Cardiac fibroblast (primary cell): ENCODE results near the gene SLC25A13.

Source experiments
- DNase-seq, 2 donors: peaks; one replicate each; pipeline versions ENCODE4 v3.0.0 to v3.0.0-alpha.2; 2010; ENCODE audit warnings: low read depth in 2 of 2
- H3K4me3 ChIP-seq, 2 donors: replicated peaks in 1 of 2; 1 replicate in 1 of 2; 2 replicates in 1 of 2; pipeline ENCODE4 v1.5.1; 2011; ENCODE audit warnings: low read depth in 2 of 2, low read length in 2 of 2, mild to moderate bottlenecking in 2 of 2, moderate library complexity in 1 of 2
- CTCF ChIP-seq: IDR thresholded peaks from one replicate; pipeline ENCODE4 v1.5.1; 2011; ENCODE audit warnings: low read depth, mild to moderate bottlenecking, low read length, inconsistent platforms

SLC25A13 gene

DNA sequence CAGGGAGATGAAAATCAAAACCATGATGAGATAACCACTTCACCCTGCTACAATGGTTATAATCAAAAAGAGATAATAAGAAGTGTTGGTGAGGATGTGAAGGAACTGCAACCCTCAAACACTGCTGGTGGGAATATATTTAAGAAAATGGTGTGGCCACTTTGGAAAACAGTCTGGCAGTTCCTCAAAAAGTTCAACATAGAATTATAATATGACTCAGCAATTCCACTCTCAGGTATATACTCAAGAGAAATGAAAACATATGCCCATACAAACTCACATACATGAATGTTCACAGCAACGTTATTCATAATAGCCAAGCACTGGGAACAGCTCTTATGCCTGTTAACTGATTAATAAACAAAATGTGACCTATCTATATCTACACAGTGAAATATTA lies 104.8 kb downstream of the SLC25A13 start:
- no peak for TF ChIP-seq CTCF
- no peak overlapping the region for H3K4me3 ChIP-seq
- DNase-seq: no peak

DNA sequence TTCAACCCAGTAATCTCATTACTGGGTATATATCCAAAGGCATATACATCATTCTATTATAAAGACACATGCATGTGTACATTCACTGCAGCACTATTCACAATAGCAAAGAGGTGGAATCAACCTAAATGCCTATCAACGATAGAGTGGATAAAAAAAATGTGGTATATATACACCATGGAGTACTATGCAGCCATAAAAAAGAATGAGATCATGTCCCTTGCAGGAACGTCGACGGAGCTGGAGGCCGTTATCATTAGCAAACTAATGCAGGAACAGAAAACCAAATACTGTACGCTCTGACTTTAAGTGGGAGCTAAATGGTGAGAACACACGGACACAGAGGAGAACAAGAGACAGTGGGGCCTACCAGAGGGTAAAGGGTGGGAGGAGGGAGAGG lies 105.5 kb downstream of the SLC25A13 start:
- TF ChIP-seq CTCF: no peak
- no peak for DNase-seq
- no peak overlapping the region for H3K4me3 ChIP-seq

- TF ChIP-seq CTCF: no peak
These were observed 109.4 kb downstream of the SLC25A13 start for GRCh38 chr7:96212474-96212873.

GRCh38 chr7:96211954-96212353 lies 109.9 kb downstream of the SLC25A13 start:
- H3K4me3 ChIP-seq: no peak overlapping the region
- no peak for DNase-seq
- no peak for TF ChIP-seq CTCF

More at GRCh38 chr7:96212474-96212873, 109.4 kb downstream of the SLC25A13 start:
- no peak for DNase-seq
- no peak overlapping the region for H3K4me3 ChIP-seq

DNA sequence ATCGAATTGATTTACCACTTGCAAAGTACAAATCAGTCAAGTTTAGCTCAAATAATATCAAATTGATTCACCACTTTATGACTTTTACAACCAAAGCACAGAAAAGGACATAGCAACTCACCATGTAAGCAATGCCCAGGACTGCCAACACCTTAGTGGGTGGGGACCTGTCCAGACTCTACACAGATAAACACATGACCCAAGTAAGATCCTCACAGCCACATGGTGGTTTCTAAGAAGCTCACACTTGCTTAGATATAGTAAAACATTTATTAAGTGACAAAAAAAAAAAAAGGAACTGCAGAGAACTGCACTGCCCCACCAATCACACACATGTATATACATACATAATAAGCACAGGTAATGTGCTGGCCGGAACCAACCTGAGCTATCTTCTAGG lies 116.2 kb downstream of the SLC25A13 start:
- H3K4me3 ChIP-seq: no peak overlapping the region
- no peak for DNase-seq
- TF ChIP-seq CTCF: no peak

DNA sequence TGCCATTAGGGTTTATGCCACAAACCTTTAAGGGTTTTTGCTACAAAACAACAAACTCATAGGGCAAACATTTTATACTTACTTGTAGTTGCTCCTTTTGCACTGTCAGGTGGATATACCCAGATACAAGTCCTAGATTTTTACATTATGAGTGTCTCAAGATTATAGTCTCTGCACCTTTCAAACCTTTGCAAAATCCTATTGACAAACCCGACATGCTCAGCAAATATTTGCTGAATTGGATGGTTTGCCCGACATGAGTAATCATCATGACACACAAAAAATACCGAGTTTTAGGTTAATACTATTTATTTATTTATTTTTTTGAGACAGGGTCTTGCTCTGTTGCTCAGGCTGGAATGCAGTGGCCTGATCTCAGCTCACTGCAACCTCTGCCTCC lies 117.3 kb downstream of the SLC25A13 start:
- no peak overlapping the region for H3K4me3 ChIP-seq
- no peak for DNase-seq
- TF ChIP-seq CTCF: no peak

- TF ChIP-seq CTCF: no peak
These were observed 118.1 kb downstream of the SLC25A13 start for GRCh38 chr7:96203786-96204185.

More at GRCh38 chr7:96203786-96204185, 118.1 kb downstream of the SLC25A13 start:
- no peak for DNase-seq
- no peak overlapping the region for H3K4me3 ChIP-seq
